SU-DHL-6 (cell line): ENCODE results near the gene PLS1.

Source experiments
- H2AFZ ChIP-seq: fragments of 200-600 bp; sonication (generic); 2 replicates; pipeline ENCODE4 v1.6.1; 2014; ENCODE audit warnings: low read depth, mild to moderate bottlenecking, moderate library complexity, mixed read lengths, antibody characterized with exemption, low read length; ENCODE audit not compliant: severe bottlenecking
- H3F3A ChIP-seq: fragments of 200-600 bp; shearing (Covaris generic); 2 replicates; pipeline ENCODE4 v1.6.0; 2016; ENCODE audit warnings: antibody characterized with exemption, mild to moderate bottlenecking; ENCODE audit not compliant: insufficient read depth
- H3K27ac ChIP-seq: fragments of 200-600 bp; sonication (generic); 2 replicates; pipeline ENCODE4 v1.5.1; 2016; ENCODE audit warnings: low read depth, mild to moderate bottlenecking, low read length, moderate library complexity, mixed read lengths
- H3K27me3 ChIP-seq: fragments of 200-600 bp; sonication (generic), shearing (Covaris generic); 2 replicates; pipeline ENCODE4 v1.6.0; 2014; ENCODE audit warnings: mild to moderate bottlenecking, low read length
- H3K36me3 ChIP-seq: fragments of 200-600 bp; sonication (generic); 2 replicates; pipeline ENCODE4 v1.6.1; 2014; ENCODE audit warnings: mild to moderate bottlenecking, low read length, mixed read lengths
- H3K4me2 ChIP-seq: fragments of 300-600, 200-600 bp; shearing (Covaris generic), sonication (generic); 2 replicates; pipeline ENCODE4 v1.6.0; 2014; ENCODE audit warnings: low read length, low read depth, mild to moderate bottlenecking; ENCODE audit not compliant: poor library complexity, severe bottlenecking
- H3K4me3 ChIP-seq: fragments of 200-600 bp; sonication (generic); 2 replicates; pipeline ENCODE4 v1.5.1; 2014; ENCODE audit warnings: antibody characterized with exemption, low read length, mild to moderate bottlenecking, mixed read lengths; ENCODE audit not compliant: insufficient read depth, poor library complexity, severe bottlenecking
- H3K79me2 ChIP-seq: fragments of 200-600 bp; sonication (generic); 2 replicates; pipeline ENCODE4 v1.6.1; 2014; ENCODE audit warnings: mild to moderate bottlenecking, low read length, moderate library complexity; ENCODE audit not compliant: insufficient read depth
- H3K9ac ChIP-seq: fragments of 200-600 bp; sonication (generic); 2 replicates; pipeline ENCODE4 v1.7.0; 2014; ENCODE audit warnings: mild to moderate bottlenecking, low read length
- H3K9me2 ChIP-seq: fragments of 200-600 bp; sonication (generic); replicated peaks from 2 replicates; pipeline ENCODE4 v1.6.1; 2014; ENCODE audit warnings: low read length; ENCODE audit not compliant: insufficient read depth
- H3K9me3 ChIP-seq: fragments of 200-600 bp; sonication (generic); 2 replicates; pipeline ENCODE4 v1.6.1; 2014; ENCODE audit warnings: low read length, mixed read lengths; ENCODE audit not compliant: insufficient read depth
- H4K20me1 ChIP-seq: fragments of 200-600 bp; sonication (generic); 2 replicates; pipeline ENCODE4 v1.6.1; 2014; ENCODE audit warnings: low read depth, mild to moderate bottlenecking, antibody characterized with exemption, low read length, moderate library complexity, mixed read lengths
- EZH2phosphoT487 ChIP-seq: fragments of 200-600 bp; sonication (generic), shearing (Covaris generic); conservative IDR thresholded peaks from 2 replicates; pipeline ENCODE4 v1.6.1; 2018; ENCODE audit warnings: mild to moderate bottlenecking, antibody characterized with exemption, low read length, moderate library complexity, mixed read lengths
- TF ChIP-seq, protein P1 (sequence below): fragments of 200-600 bp; sonication (generic); IDR thresholded peaks from one replicate; pipeline ENCODE4 v1.5.1; 2017; ENCODE audit warnings: antibody characterized with exemption, mild to moderate bottlenecking, low read length, moderate library complexity; ENCODE audit not compliant: insufficient read depth, poor library complexity, severe bottlenecking

The PLS1 gene

DNA sequence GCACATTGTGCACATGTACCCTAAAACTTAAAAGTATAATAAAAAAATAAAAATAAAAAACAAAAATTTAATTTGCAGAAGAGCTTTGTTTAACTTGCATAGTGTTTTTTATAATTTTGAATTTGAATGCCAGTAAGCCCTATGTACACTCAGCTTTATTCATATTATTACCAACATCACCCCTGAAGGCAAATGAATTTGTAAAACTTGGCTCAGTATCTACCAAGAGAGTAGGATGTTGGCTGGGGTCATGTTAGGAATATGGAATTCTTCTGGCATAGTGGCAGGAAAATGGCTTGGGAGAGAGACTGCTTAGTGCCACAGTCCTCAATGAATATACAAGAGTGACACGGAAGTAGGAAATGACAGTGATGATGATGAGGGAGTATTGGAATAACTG, 158.3 kb downstream of the PLS1 start:
- Histone ChIP-seq H3K9me2 (no peaks in the 10 kb centered on the region), H3K27ac (no peak overlapping the region), H3F3A (no peaks in the 10 kb centered on the region), H4K20me1 (no peaks in the 10 kb centered on the region), H3K9ac (no peak overlapping the region), H2AFZ (no peak overlapping the region), H3K27me3 (no peaks in the 10 kb centered on the region), H3K36me3 (no peaks in the 10 kb centered on the region), H3K9me3 (no peaks in the 10 kb centered on the region), H3K4me2 (no peak overlapping the region), H3K4me3 (no peak overlapping the region), H3K79me2 (no peaks in the 10 kb centered on the region)
- no peak for TF ChIP-seq EZH2phosphoT487
- TF ChIP-seq, protein P1, sequence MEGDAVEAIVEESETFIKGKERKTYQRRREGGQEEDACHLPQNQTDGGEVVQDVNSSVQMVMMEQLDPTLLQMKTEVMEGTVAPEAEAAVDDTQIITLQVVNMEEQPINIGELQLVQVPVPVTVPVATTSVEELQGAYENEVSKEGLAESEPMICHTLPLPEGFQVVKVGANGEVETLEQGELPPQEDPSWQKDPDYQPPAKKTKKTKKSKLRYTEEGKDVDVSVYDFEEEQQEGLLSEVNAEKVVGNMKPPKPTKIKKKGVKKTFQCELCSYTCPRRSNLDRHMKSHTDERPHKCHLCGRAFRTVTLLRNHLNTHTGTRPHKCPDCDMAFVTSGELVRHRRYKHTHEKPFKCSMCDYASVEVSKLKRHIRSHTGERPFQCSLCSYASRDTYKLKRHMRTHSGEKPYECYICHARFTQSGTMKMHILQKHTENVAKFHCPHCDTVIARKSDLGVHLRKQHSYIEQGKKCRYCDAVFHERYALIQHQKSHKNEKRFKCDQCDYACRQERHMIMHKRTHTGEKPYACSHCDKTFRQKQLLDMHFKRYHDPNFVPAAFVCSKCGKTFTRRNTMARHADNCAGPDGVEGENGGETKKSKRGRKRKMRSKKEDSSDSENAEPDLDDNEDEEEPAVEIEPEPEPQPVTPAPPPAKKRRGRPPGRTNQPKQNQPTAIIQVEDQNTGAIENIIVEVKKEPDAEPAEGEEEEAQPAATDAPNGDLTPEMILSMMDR: no peak
